HCT116 (cell line): ENCODE results near the gene PRSS2.

Experiments
- EGR1 ChIP-seq: IDR thresholded peaks from 2 replicates; pipeline ENCODE4 v1.6.1; 2012; ENCODE audit warnings: low read depth
- FOSL1 ChIP-seq: IDR thresholded peaks from 2 replicates; pipeline ENCODE4 v1.6.1; 2012; ENCODE audit warnings: low read depth
- JUND ChIP-seq: IDR thresholded peaks from 2 replicates; pipeline ENCODE4 v1.6.1; 2012
- MAX ChIP-seq: IDR thresholded peaks from 2 replicates; pipeline ENCODE4 v1.6.1; 2012
- POLR2A ChIP-seq: IDR thresholded peaks from 2 replicates; pipeline ENCODE4 v1.7.0; 2011; ENCODE audit warnings: borderline replicate concordance; ENCODE audit not compliant: insufficient read depth, insufficient read length; ENCODE audit errors: extremely low read depth
- SIN3A ChIP-seq: IDR thresholded peaks from 2 replicates; pipeline ENCODE4 v1.6.1; 2012; ENCODE audit warnings: low read depth
- SP1 ChIP-seq: IDR thresholded peaks from 2 replicates; pipeline ENCODE4 v1.6.1; 2012; ENCODE audit warnings: low read depth
- YY1 ChIP-seq: IDR thresholded peaks from 2 replicates; pipeline ENCODE4 v1.6.1; 2011; ENCODE audit warnings: low read length, low read depth, moderate library complexity, mild to moderate bottlenecking; ENCODE audit not compliant: insufficient replicate concordance; ENCODE audit errors: extremely low read depth
- ZNF274 ChIP-seq: fragments of 200-500 bp; sonication (Bioruptor generic); IDR thresholded peaks from 2 replicates; pipeline ENCODE4 v1.6.1; 2014; ENCODE audit warnings: mild to moderate bottlenecking, low read depth, low read length, inconsistent platforms
- TF ChIP-seq, protein P1 (sequence below), 3 experiments: fragments of 200-600 bp in 1 of 3; sonication (generic) in 1 of 3; IDR thresholded peaks in 2 of 3; conservative IDR thresholded peaks in 1 of 3; 2 replicates each; pipeline ENCODE4 v1.5.1; 2012 to 2017; ENCODE audit warnings: low read depth in 2 of 3, low read length in 2 of 3, antibody characterized with exemption in 1 of 3, borderline replicate concordance in 1 of 3, control low read depth in 1 of 3, mild to moderate bottlenecking in 1 of 3, mixed read lengths in 1 of 3, mixed run types in 1 of 3, moderate library complexity in 1 of 3; ENCODE audit not compliant: insufficient read depth in 1 of 3
- TF ChIP-seq, protein P2 (sequence below): IDR thresholded peaks from 2 replicates; pipeline ENCODE4 v1.6.1; 2011; ENCODE audit warnings: mild to moderate bottlenecking, low read length, moderate library complexity; ENCODE audit not compliant: insufficient replicate concordance; ENCODE audit errors: extremely low read depth

DNA sequence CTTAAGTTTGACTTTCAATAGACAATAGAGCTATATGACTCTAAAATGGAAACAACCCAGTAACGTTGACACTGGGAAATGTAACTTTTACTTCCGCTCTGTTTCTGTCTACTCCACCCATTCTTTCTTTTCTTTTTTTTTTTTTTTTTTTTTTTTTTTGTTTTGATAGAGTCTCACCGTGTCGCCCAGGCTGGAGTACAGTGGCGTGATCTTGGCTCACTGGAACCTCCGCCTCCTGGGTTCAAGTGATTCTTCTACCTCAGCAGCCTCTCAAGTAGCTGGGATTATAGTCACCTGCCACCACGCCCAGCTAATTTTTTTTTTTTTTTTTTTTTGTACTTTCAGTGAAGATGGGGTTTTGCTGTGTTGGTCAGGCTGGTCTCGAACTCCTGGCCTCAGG lies 13.9 kb downstream of the PRSS2 start:
- no peak for TF ChIP-seq SP1
- TF ChIP-seq, protein P1, sequence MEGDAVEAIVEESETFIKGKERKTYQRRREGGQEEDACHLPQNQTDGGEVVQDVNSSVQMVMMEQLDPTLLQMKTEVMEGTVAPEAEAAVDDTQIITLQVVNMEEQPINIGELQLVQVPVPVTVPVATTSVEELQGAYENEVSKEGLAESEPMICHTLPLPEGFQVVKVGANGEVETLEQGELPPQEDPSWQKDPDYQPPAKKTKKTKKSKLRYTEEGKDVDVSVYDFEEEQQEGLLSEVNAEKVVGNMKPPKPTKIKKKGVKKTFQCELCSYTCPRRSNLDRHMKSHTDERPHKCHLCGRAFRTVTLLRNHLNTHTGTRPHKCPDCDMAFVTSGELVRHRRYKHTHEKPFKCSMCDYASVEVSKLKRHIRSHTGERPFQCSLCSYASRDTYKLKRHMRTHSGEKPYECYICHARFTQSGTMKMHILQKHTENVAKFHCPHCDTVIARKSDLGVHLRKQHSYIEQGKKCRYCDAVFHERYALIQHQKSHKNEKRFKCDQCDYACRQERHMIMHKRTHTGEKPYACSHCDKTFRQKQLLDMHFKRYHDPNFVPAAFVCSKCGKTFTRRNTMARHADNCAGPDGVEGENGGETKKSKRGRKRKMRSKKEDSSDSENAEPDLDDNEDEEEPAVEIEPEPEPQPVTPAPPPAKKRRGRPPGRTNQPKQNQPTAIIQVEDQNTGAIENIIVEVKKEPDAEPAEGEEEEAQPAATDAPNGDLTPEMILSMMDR (IDR thresholded peaks at IDR 0.05 in 2 of 3, conservative IDR thresholded peaks at IDR 0.05 in 1 of 3; ENCODE audit: borderline replicate concordance in 1 of 3, insufficient read depth in 1 of 3, low read depth in 2 of 3, low read length in 2 of 3) = no peak
- no peak for TF ChIP-seq POLR2A
- TF ChIP-seq SIN3A = no peak
- TF ChIP-seq, protein P2, sequence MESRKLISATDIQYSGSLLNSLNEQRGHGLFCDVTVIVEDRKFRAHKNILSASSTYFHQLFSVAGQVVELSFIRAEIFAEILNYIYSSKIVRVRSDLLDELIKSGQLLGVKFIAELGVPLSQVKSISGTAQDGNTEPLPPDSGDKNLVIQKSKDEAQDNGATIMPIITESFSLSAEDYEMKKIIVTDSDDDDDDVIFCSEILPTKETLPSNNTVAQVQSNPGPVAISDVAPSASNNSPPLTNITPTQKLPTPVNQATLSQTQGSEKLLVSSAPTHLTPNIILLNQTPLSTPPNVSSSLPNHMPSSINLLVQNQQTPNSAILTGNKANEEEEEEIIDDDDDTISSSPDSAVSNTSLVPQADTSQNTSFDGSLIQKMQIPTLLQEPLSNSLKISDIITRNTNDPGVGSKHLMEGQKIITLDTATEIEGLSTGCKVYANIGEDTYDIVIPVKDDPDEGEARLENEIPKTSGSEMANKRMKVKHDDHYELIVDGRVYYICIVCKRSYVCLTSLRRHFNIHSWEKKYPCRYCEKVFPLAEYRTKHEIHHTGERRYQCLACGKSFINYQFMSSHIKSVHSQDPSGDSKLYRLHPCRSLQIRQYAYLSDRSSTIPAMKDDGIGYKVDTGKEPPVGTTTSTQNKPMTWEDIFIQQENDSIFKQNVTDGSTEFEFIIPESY = no peak
- no peak for TF ChIP-seq EGR1
- no peak for TF ChIP-seq MAX
- no peak for TF ChIP-seq JUND
- no peak for TF ChIP-seq ZNF274
- no peak for TF ChIP-seq FOSL1
- TF ChIP-seq YY1 = no peak
